ENCODE results near the gene INPP5E. TPM values are rescaled to one million over a fixed set of nuclear protein-coding genes. Genes with fewer than 3 reads are reported as not detected.

Gene INPP5E
- total RNA-seq, 2 experiments from 2014 or later, result 17.2 to 19.4 TPM

DNA sequence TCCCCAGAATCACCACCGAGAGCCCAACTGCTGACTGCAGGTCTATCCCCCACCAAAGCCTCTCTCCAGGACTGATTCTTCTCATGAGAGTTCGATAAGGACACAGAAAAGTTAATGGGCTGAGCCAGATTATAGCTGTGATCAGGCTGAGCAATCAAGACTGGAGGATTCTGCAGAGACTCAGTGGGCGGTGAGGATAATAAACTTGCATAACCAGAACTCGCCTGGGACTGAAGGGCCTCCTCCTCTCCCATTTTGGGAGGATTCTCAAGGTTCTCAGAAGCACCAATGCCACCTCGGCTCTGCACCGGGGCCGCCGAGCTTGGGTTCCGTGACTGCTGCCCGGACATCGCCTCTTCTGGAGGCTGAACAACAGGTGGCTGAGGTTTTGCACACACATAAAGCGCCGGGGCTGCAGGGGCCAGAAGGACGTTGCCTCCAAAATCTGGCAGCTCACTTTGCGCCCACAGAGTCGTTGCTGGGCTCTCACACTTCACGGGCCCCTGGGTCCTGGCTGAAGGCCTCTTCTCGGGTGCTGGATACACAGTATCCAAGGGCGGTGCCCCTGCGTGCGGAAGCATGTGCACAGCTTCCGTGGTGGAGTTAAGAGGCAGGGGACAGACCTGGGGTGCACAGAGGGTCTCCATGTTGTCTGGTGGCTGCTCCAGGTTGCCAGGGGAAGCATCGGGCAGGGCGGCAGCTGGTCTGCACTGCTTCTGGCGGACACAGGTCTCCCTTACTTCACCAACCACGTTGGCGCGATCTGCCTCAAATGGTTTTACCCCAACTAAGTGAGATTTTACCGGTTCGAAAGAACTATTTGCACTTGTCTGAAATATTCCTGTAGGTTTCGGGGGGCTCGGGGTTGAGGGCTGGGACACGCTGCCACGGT lies 35.6 kb upstream of the INPP5E start:
- Mint-ChIP-seq H3K27me3 (no peaks in the 10 kb centered on the region), H3K4me3 (no peak overlapping the region), H3K9me3 (no peaks in the 10 kb centered on the region), H3K36me3 (ENCODE audit: low read depth) (peaks cover 86% of the 10 kb centered on the region), H3K27ac (no peak overlapping the region), H3K4me1 (ENCODE audit: low read depth) (peaks cover 21% of the 10 kb centered on the region)
- H3K9me3 ChIP-seq (ENCODE audit: control insufficient read depth in 1 of 2, insufficient read depth in 1 of 2, low read length in 2 of 2), result no peaks in the 10 kb centered on the region
- no peaks in the 10 kb centered on the region for H3K27me3 ChIP-seq (ENCODE audit: control insufficient read depth in 1 of 2, insufficient read depth in 2 of 2, low read length in 2 of 2)
- H3K4me3 ChIP-seq (ENCODE audit: low read length), result no peak overlapping the region
- H3K27ac ChIP-seq (ENCODE audit: low read depth in 1 of 2, low read length in 2 of 2), result no peak overlapping the region
- ChIA-PET POLR2A (no interaction called here), CTCF (no interaction called here)
- peaks cover 9% of the 10 kb centered on the region for H3K4me1 ChIP-seq (ENCODE audit: insufficient read depth, low read length)
- DNase-seq (no peak), ATAC-seq (ENCODE audit: poor library complexity) (no peak)
- intact Hi-C loops (cut with DNase I, micrococcal nuclease), result no loop called here
- H3K36me3 ChIP-seq (ENCODE audit: insufficient read depth, low read length), result peaks cover 88% of the 10 kb centered on the region
- TF ChIP-seq, protein P1, sequence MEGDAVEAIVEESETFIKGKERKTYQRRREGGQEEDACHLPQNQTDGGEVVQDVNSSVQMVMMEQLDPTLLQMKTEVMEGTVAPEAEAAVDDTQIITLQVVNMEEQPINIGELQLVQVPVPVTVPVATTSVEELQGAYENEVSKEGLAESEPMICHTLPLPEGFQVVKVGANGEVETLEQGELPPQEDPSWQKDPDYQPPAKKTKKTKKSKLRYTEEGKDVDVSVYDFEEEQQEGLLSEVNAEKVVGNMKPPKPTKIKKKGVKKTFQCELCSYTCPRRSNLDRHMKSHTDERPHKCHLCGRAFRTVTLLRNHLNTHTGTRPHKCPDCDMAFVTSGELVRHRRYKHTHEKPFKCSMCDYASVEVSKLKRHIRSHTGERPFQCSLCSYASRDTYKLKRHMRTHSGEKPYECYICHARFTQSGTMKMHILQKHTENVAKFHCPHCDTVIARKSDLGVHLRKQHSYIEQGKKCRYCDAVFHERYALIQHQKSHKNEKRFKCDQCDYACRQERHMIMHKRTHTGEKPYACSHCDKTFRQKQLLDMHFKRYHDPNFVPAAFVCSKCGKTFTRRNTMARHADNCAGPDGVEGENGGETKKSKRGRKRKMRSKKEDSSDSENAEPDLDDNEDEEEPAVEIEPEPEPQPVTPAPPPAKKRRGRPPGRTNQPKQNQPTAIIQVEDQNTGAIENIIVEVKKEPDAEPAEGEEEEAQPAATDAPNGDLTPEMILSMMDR (IDR thresholded peaks at IDR 0.05), result no peak

DNA sequence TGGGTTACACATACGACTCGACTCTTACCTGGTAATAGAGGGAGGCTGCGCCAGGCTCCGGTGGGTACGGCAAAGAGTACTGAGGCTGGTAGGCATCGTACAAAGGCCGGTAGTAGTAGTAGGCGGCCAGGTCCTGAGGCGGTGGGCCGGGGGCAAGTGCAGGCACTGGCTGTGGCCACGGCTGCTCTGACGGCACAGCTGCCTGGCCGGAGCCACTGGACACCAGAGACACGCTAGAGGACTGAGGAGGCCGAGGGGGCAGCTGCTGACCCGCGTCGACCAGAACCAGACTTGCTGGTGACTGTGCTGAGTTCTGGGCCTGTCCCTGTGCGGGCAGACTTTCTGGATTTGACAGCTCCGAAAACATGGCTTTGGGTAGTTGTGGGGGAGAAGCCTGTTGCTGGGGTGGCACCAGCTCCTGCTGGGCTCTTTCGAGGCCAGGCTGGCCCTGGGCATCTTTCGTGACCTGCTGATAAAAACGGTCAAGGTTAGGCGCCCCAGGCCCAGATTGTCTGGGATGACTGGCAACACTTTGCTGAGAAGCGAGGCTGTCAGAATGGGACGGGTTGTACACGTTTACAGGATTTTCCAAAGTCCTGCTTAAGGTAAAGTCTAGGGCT lies 34.5 kb upstream of the INPP5E start:
- Histone ChIP-seq H3K27me3 (ENCODE audit: control insufficient read depth in 1 of 2, insufficient read depth in 2 of 2, low read length in 2 of 2) (no peaks in the 10 kb centered on the region), H3K36me3 (ENCODE audit: insufficient read depth, low read length) (peaks cover 91% of the 10 kb centered on the region), H3K27ac (ENCODE audit: low read depth in 1 of 2, low read length in 2 of 2) (no peak overlapping the region), H3K9me3 (ENCODE audit: control insufficient read depth in 1 of 2, insufficient read depth in 1 of 2, low read length in 2 of 2) (no peaks in the 10 kb centered on the region), H3K4me3 (ENCODE audit: low read length) (no peak overlapping the region), H3K4me1 (ENCODE audit: insufficient read depth, low read length) (peaks cover 5% of the 10 kb centered on the region)
- Mint-ChIP-seq H3K9me3 (no peaks in the 10 kb centered on the region), H3K27me3 (no peaks in the 10 kb centered on the region), H3K4me3 (no peak overlapping the region), H3K4me1 (ENCODE audit: low read depth) (peaks cover 15% of the 10 kb centered on the region), H3K36me3 (ENCODE audit: low read depth) (peaks cover 91% of the 10 kb centered on the region), H3K27ac (no peak overlapping the region)
- DNase-seq (no peak), ATAC-seq (ENCODE audit: poor library complexity) (no peak)
- TF ChIP-seq, protein P1 (IDR thresholded peaks at IDR 0.05), result no peak
- intact Hi-C loops (cut with DNase I, micrococcal nuclease), result no loop called here
- ChIA-PET POLR2A (no interaction called here), CTCF (no interaction called here)

DNA sequence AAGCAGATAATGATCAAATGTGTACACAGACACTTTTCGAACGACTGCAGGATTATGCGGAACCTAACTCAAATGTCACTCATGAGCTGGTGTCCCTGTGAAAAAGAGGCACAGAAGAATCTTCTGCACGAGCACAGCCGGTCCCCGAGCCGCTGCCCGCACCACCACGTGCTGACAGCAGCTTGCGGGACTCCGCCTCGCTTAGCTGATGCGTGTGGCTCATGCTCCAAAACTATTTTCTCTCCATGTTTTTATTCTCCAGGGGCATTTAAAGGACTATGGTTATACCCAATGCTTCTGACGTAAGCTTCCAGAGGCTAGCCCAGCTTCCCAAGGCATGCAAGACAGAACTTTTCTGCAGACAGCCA lies 33.7 kb upstream of the INPP5E start:
- CTCF ChIA-PET, result no interaction called here
- Histone ChIP-seq H3K4me3 (ENCODE audit: low read length) (no peak overlapping the region), H3K36me3 (ENCODE audit: insufficient read depth, low read length) (peaks cover 98% of the 10 kb centered on the region), H3K27ac (ENCODE audit: low read depth in 1 of 2, low read length in 2 of 2) (no peak overlapping the region), H3K4me1 (ENCODE audit: insufficient read depth, low read length) (peaks cover 5% of the 10 kb centered on the region), H3K9me3 (ENCODE audit: control insufficient read depth in 1 of 2, insufficient read depth in 1 of 2, low read length in 2 of 2) (no peaks in the 10 kb centered on the region), H3K27me3 (ENCODE audit: control insufficient read depth in 1 of 2, insufficient read depth in 2 of 2, low read length in 2 of 2) (no peaks in the 10 kb centered on the region)
- Mint-ChIP-seq H3K9me3 (no peaks in the 10 kb centered on the region), H3K4me1 (ENCODE audit: low read depth) (peaks cover 7% of the 10 kb centered on the region), H3K27ac (no peak overlapping the region), H3K4me3 (no peak overlapping the region), H3K27me3 (no peaks in the 10 kb centered on the region), H3K36me3 (ENCODE audit: low read depth) (peaks cover 89% of the 10 kb centered on the region)
- TF ChIP-seq, protein P1 (IDR thresholded peaks at IDR 0.05), result no peak
- no peak for ATAC-seq (ENCODE audit: poor library complexity)
- intact Hi-C loops (cut with DNase I, micrococcal nuclease), result no loop called here
- POLR2A ChIA-PET, result no interaction called here
- DNase-seq, result no peak
